ENCODE results near the gene ZNF619. TPM values are rescaled to one million over a fixed set of nuclear protein-coding genes. Genes with fewer than 3 reads are reported as not detected.

Gene ZNF619
- total RNA-seq, 1 donor from 2014 or later = 4.5 TPM

GRCh38 chr3:40524568-40525285 lies 47.8 kb downstream of the ZNF619 start, which contains the start of gene ZNF621:
Gene ZNF621 (plus strand): TSS chr3:40524960. CDS start chr3:40525841, 881 bp downstream.
- FAIRE-seq (no peak), DNase-seq (ENCODE audit: low spot score in 2 of 2) (peak; percentile 78 to 90)

DNA sequence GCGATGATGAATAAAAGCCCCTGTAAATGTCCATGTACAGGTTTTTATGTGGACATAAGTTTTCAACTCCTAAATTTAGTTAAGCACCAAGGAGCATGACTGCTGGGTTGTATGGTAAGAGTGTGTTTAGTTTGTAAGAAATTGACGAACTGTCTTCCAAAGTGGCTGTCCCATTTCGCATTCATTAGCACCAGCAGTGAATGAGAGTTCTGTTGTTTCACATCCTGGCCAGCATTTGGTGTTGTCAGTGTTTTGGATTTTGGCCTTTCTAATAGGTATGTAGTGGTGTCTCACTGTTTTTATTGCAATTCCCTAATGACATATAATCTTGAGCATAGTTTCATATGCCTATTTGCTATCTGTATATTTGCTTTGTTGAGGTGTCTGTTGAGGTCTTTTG lies 51.5 kb downstream of the ZNF619 start:
- FAIRE-seq (no peak), DNase-seq (ENCODE audit: low spot score in 2 of 2) (no peak)

DNA sequence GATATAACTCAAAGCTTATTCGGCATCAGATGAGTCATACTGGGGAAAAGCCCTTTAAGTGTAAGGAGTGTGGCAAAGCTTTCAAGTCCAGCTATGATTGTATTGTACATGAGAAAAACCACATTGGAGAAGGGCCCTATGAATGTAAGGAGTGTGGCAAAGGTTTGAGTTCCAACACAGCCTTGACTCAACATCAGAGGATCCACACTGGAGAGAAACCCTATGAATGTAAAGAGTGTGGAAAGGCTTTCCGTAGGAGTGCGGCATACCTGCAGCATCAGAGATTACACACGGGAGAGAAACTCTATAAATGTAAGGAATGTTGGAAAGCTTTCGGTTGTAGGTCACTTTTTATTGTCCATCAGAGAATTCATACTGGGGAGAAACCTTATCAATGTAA lies 55.3 kb downstream of the ZNF619 start:
- DNase-seq (ENCODE audit: low spot score in 2 of 2) (no peak), FAIRE-seq (no peak)

DNA sequence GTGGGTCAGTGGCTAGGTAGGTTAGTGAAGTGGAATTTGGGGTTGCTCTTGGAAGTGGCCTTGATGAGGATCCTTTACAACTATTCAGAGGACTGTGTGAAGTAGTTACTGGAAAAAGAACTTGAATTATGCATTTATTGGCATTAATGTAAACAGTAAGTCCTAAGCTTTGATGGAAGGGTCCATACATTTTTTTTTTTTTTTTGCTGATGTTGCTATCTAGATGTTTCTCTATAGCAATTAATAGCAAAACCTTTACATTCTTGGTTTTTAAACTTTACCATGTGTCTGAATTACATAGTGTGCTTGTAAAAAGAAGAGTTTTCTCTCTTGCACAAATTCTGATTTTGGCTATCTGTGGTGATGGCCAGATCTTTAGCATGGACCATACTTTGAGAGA lies 57.4 kb downstream of the ZNF619 start:
- DNase-seq (ENCODE audit: low spot score in 2 of 2) (no peak), FAIRE-seq (no peak)

Small RNA genes within 50 kb of the gene (small RNA-seq; reads per million reads assigned to genes)
- 3.5 reads per million, percentile 89 among the genes with 10 or more reads in this experiment for gene RNU5B-2P

Other genes with a start within 250 kb of the ZNF619 start
- gene EIF1B, start 167.4 kb upstream of the ZNF619 start, total RNA-seq = 55.0 TPM
- 3.3 TPM for gene ENTPD3, start 89.9 kb upstream of the ZNF619 start, total RNA-seq
- gene RPL14, start 19.8 kb upstream of the ZNF619 start, total RNA-seq = 163 TPM
- gene ZNF620, start 28.9 kb downstream of the ZNF619 start, total RNA-seq = 13.9 TPM
- 9.4 TPM for gene ZNF621, start 47.8 kb downstream of the ZNF619 start, total RNA-seq